Neural cell (in vitro differentiated cells): ENCODE results near the gene MRTO4. TPM values are rescaled to one million over a fixed set of nuclear protein-coding genes. Genes with fewer than 3 reads are reported as not detected.

Experiments
- H2AFZ ChIP-seq: fragments of 200-600, 300-800 bp; sonication (generic), shearing (Covaris generic); 2 replicates; pipeline ENCODE4 v1.6.0; 2014; ENCODE audit warnings: low read depth, mild to moderate bottlenecking, antibody characterized with exemption, low read length, moderate library complexity
- H3F3A ChIP-seq: fragments of 200-600 bp; shearing (Covaris generic); 2 replicates; pipeline ENCODE4 v1.6.1; 2016; ENCODE audit warnings: mild to moderate bottlenecking, moderate library complexity, mixed read lengths, antibody characterized with exemption, low read length; ENCODE audit not compliant: insufficient read depth, poor library complexity, severe bottlenecking
- H3K27ac ChIP-seq: fragments of 200-600, 300-800 bp; sonication (generic), shearing (Covaris generic); 2 replicates; pipeline ENCODE4 v1.5.1; 2014; ENCODE audit warnings: mild to moderate bottlenecking, low read length, moderate library complexity
- H3K27me3 ChIP-seq: fragments of 300-800, 200-600 bp; sonication (generic), shearing (Covaris generic); 2 replicates; pipeline ENCODE4 v1.6.0; 2014; ENCODE audit warnings: mild to moderate bottlenecking, low read depth, low read length, moderate library complexity; ENCODE audit not compliant: insufficient read depth
- H3K36me3 ChIP-seq: fragments of 300-800, 200-600 bp; sonication (generic), shearing (Covaris generic); 2 replicates; pipeline ENCODE4 v1.5.1; 2014; ENCODE audit warnings: mild to moderate bottlenecking, antibody characterized with exemption, low read length, moderate library complexity; ENCODE audit not compliant: insufficient read depth
- H3K4me2 ChIP-seq: fragments of 300-800, 200-600 bp; sonication (generic), shearing (Covaris generic); 2 replicates; pipeline ENCODE4 v1.6.0; 2014; ENCODE audit warnings: mild to moderate bottlenecking, low read length
- H3K4me3 ChIP-seq: fragments of 300-800, 200-600 bp; sonication (generic), shearing (Covaris generic); 2 replicates; pipeline ENCODE4 v1.5.1; 2014; ENCODE audit warnings: mild to moderate bottlenecking, low read length, moderate library complexity
- H3K79me2 ChIP-seq: fragments of 200-600 bp; shearing (Covaris generic); replicated peaks from 2 replicates; pipeline ENCODE4 v1.6.0; 2014; ENCODE audit warnings: mild to moderate bottlenecking, low read length, moderate library complexity; ENCODE audit not compliant: insufficient read depth
- H3K9ac ChIP-seq: fragments of 300-800, 200-600 bp; sonication (generic), shearing (Covaris generic); 2 replicates; pipeline ENCODE4 v1.6.1; 2016; ENCODE audit warnings: mild to moderate bottlenecking, low read length, mixed read lengths
- H3K9me2 ChIP-seq: fragments of 200-600 bp; shearing (Covaris generic); 2 replicates; pipeline ENCODE4 v1.6.1; 2016; ENCODE audit warnings: mild to moderate bottlenecking, low read length, mixed read lengths; ENCODE audit not compliant: insufficient read depth
- H3K9me3 ChIP-seq: fragments of 200-600, 300-800 bp; sonication (generic), shearing (Covaris generic); 2 replicates; pipeline ENCODE4 v1.6.1; 2016; ENCODE audit warnings: mild to moderate bottlenecking, mixed run types, low read length, moderate library complexity, mixed read lengths
- H4K20me1 ChIP-seq: fragments of 200-600 bp; shearing (Covaris generic); 2 replicates; pipeline ENCODE4 v1.6.1; 2016; ENCODE audit warnings: mild to moderate bottlenecking, mixed run types; ENCODE audit not compliant: insufficient read depth
- EP300 ChIP-seq: fragments of 450-650 bp; conservative IDR thresholded peaks from 2 replicates; pipeline ENCODE4 v1.6.1; 2014; ENCODE audit warnings: antibody characterized with exemption, mild to moderate bottlenecking, moderate library complexity; ENCODE audit not compliant: poor library complexity, severe bottlenecking
- EZH2 ChIP-seq: fragments of 200-600, 300-800 bp; shearing (Covaris generic), sonication (generic); IDR thresholded peaks from 2 replicates; pipeline ENCODE4 v1.6.1; 2014; ENCODE audit warnings: antibody characterized with exemption, low read length, borderline replicate concordance, mild to moderate bottlenecking; ENCODE audit not compliant: insufficient read depth, poor library complexity, severe bottlenecking
- MXI1 ChIP-seq: fragments of 450-650 bp; conservative IDR thresholded peaks from 2 replicates; pipeline ENCODE4 v1.6.1; 2014; ENCODE audit warnings: antibody characterized with exemption, mild to moderate bottlenecking; ENCODE audit not compliant: poor library complexity, severe bottlenecking
- POLR2AphosphoS5 ChIP-seq: IDR thresholded peaks from 2 replicates; pipeline ENCODE4 v1.6.1; 2012
- RAD21 ChIP-seq: fragments of 450-650 bp; conservative IDR thresholded peaks from 2 replicates; pipeline ENCODE4 v1.6.1; 2014; ENCODE audit warnings: antibody characterized with exemption, mild to moderate bottlenecking, moderate library complexity
- SMC3 ChIP-seq: fragments of 450-650 bp; conservative IDR thresholded peaks from 2 replicates; pipeline ENCODE4 v1.6.1; 2014; ENCODE audit warnings: antibody characterized with exemption, mild to moderate bottlenecking, moderate library complexity; ENCODE audit not compliant: poor library complexity
- TAF1 ChIP-seq: IDR thresholded peaks from 2 replicates; pipeline ENCODE4 v1.6.1; 2012; ENCODE audit warnings: low read depth
- polyA plus RNA-seq: library from polyadenylated mRNA; depleted of rRNA; stranded (reverse); fragments of >200 nt; gene quantifications from 2 replicates; pipeline ENCODE4 v1.2.3, GENCODE V29; 2014
- TF ChIP-seq, protein P1 (sequence below): IDR thresholded peaks from 2 replicates; pipeline ENCODE4 v1.6.1; 2012; ENCODE audit warnings: borderline replicate concordance
- TF ChIP-seq, protein P2 (sequence below): fragments of 450-650 bp; IDR thresholded peaks from 2 replicates; pipeline ENCODE4 v1.5.1; 2014; ENCODE audit warnings: antibody characterized with exemption, mild to moderate bottlenecking, moderate library complexity; ENCODE audit not compliant: poor library complexity, severe bottlenecking

MRTO4 gene
- polyA plus RNA-seq, 1 donor from 2014 or later = 50.2 TPM

DNA sequence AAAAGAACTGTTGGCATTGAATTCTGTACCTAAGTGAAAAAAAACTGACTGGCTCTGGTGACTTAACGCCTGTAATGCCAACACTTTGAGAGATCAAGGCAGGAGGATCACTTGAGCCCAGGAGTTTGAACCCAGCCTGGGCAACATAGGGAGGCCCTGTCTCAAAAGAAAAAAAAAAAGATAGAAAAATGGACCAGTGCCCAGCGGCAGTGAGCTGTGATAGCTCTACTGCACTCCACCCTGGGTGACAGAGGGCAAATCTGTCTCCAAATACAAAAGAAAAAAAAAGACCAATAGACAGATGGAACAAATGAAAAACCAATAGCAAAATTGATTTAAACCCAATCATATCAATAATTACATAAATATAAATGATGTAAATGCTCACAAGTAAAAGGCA lies 37.6 kb downstream of the MRTO4 start:
- no peak overlapping the region for H3K9ac ChIP-seq
- no peaks in the 10 kb centered on the region for H3K9me3 ChIP-seq
- no peak overlapping the region for H3K4me2 ChIP-seq
- H3K27me3 ChIP-seq = no peaks in the 10 kb centered on the region
- TF ChIP-seq EP300 (no peak), EZH2 (no peak), MXI1 (no peak), TAF1 (no peak), RAD21 (no peak), POLR2AphosphoS5 (no peak), SMC3 (no peak)
- TF ChIP-seq, protein P1, sequence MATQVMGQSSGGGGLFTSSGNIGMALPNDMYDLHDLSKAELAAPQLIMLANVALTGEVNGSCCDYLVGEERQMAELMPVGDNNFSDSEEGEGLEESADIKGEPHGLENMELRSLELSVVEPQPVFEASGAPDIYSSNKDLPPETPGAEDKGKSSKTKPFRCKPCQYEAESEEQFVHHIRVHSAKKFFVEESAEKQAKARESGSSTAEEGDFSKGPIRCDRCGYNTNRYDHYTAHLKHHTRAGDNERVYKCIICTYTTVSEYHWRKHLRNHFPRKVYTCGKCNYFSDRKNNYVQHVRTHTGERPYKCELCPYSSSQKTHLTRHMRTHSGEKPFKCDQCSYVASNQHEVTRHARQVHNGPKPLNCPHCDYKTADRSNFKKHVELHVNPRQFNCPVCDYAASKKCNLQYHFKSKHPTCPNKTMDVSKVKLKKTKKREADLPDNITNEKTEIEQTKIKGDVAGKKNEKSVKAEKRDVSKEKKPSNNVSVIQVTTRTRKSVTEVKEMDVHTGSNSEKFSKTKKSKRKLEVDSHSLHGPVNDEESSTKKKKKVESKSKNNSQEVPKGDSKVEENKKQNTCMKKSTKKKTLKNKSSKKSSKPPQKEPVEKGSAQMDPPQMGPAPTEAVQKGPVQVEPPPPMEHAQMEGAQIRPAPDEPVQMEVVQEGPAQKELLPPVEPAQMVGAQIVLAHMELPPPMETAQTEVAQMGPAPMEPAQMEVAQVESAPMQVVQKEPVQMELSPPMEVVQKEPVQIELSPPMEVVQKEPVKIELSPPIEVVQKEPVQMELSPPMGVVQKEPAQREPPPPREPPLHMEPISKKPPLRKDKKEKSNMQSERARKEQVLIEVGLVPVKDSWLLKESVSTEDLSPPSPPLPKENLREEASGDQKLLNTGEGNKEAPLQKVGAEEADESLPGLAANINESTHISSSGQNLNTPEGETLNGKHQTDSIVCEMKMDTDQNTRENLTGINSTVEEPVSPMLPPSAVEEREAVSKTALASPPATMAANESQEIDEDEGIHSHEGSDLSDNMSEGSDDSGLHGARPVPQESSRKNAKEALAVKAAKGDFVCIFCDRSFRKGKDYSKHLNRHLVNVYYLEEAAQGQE = no peak
- TF ChIP-seq, protein P2, sequence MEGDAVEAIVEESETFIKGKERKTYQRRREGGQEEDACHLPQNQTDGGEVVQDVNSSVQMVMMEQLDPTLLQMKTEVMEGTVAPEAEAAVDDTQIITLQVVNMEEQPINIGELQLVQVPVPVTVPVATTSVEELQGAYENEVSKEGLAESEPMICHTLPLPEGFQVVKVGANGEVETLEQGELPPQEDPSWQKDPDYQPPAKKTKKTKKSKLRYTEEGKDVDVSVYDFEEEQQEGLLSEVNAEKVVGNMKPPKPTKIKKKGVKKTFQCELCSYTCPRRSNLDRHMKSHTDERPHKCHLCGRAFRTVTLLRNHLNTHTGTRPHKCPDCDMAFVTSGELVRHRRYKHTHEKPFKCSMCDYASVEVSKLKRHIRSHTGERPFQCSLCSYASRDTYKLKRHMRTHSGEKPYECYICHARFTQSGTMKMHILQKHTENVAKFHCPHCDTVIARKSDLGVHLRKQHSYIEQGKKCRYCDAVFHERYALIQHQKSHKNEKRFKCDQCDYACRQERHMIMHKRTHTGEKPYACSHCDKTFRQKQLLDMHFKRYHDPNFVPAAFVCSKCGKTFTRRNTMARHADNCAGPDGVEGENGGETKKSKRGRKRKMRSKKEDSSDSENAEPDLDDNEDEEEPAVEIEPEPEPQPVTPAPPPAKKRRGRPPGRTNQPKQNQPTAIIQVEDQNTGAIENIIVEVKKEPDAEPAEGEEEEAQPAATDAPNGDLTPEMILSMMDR = no peak
- H3K79me2 ChIP-seq = no peaks in the 10 kb centered on the region
- H3K9me2 ChIP-seq = no peaks in the 10 kb centered on the region
- no peaks in the 10 kb centered on the region for H3K36me3 ChIP-seq
- no peak overlapping the region for H2AFZ ChIP-seq
- H3K27ac ChIP-seq = no peak overlapping the region
- no peak overlapping the region for H3K4me3 ChIP-seq
- H4K20me1 ChIP-seq = no peaks in the 10 kb centered on the region
- H3F3A ChIP-seq = no peaks in the 10 kb centered on the region

DNA sequence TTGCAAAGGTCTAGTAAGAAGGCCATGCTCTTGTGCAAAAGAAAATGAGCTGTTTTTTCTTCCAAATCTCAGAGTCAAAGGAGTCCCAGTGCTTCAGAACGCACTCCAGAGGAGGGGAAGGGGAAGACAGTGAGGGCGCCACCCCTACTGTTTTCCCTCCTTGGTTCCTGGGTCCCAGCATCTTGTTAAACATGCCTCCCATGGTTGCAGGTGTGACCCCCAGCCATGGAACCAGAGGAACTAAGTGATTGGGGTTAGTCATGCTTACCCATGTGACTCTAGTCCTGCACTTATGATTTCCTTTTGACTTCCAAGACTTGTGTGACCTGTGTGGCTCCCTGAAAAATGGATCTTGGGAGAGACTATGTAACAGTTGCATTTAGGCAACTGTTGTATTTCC lies 43.0 kb downstream of the MRTO4 start:
- Histone ChIP-seq H3K36me3 (peaks cover 5% of the 10 kb centered on the region), H3K79me2 (no peaks in the 10 kb centered on the region), H3K9me2 (no peaks in the 10 kb centered on the region), H4K20me1 (no peaks in the 10 kb centered on the region), H3F3A (no peaks in the 10 kb centered on the region), H3K27me3 (no peaks in the 10 kb centered on the region), H2AFZ (no peak overlapping the region), H3K4me3 (no peak overlapping the region), H3K9me3 (peaks cover 8% of the 10 kb centered on the region), H3K9ac (no peak overlapping the region), H3K27ac (no peak overlapping the region), H3K4me2 (no peak overlapping the region)
- TF ChIP-seq, protein P1 = no peak
- no peak for TF ChIP-seq EP300
- no peak for TF ChIP-seq RAD21
- TF ChIP-seq, protein P2 = no peak
- no peak for TF ChIP-seq MXI1
- no peak for TF ChIP-seq POLR2AphosphoS5
- TF ChIP-seq EZH2 = no peak
- no peak for TF ChIP-seq SMC3
- no peak for TF ChIP-seq TAF1
